GM19043 (cell line): ENCODE results near the gene PPFIA2.

Experiments used
- ATAC-seq: cut with Tn5 transposase; IDR thresholded peaks from one replicate; pipeline ENCODE4 v1.9.1; 2021; ENCODE audit warnings: low read depth; ENCODE audit not compliant: unreplicated experiment

The PPFIA2 gene

GRCh38 chr12:81759190-81760051, at the start of gene PPFIA2:
TSS of gene PPFIA2 (minus strand) at chr12:81759350.
- no peak for ATAC-seq

- ATAC-seq = no peak
Observed at GRCh38 chr12:81800298-81801148, 41.4 kb upstream of the PPFIA2 start.

- no peak for ATAC-seq
Observed at GRCh38 chr12:81798294-81798693, 39.1 kb upstream of the PPFIA2 start.

GRCh38 chr12:81797100-81797499, 38.0 kb upstream of the PPFIA2 start:
- no peak for ATAC-seq

- no peak for ATAC-seq
Observed at GRCh38 chr12:81792666-81793065, 33.5 kb upstream of the PPFIA2 start.

- ATAC-seq = no peak
Observed at GRCh38 chr12:81779216-81779615, 20.1 kb upstream of the PPFIA2 start.

- no peak for ATAC-seq
Observed at GRCh38 chr12:81778719-81779118, 19.6 kb upstream of the PPFIA2 start.

GRCh38 chr12:81758421-81759189, 545 bp downstream of the PPFIA2 start:
- ATAC-seq = no peak

GRCh38 chr12:81757731-81758365, 1.3 kb downstream of the PPFIA2 start:
- no peak for ATAC-seq

GRCh38 chr12:81729781-81730180, 29.4 kb downstream of the PPFIA2 start:
- ATAC-seq = no peak

GRCh38 chr12:81727391-81727790, 31.8 kb downstream of the PPFIA2 start:
- ATAC-seq = no peak

- no peak for ATAC-seq
Observed at GRCh38 chr12:81726634-81727033, 32.5 kb downstream of the PPFIA2 start.

- no peak for ATAC-seq
Observed at GRCh38 chr12:81723361-81723760, 35.8 kb downstream of the PPFIA2 start.

GRCh38 chr12:81722004-81722403, 37.1 kb downstream of the PPFIA2 start:
- no peak for ATAC-seq

- ATAC-seq = no peak
Observed at GRCh38 chr12:81718616-81719015, 40.5 kb downstream of the PPFIA2 start.

GRCh38 chr12:81712536-81712935, 46.6 kb downstream of the PPFIA2 start:
- no peak for ATAC-seq

- ATAC-seq = no peak
Observed at GRCh38 chr12:81705586-81705985, 53.6 kb downstream of the PPFIA2 start.

GRCh38 chr12:81699551-81699950, 59.6 kb downstream of the PPFIA2 start:
- no peak for ATAC-seq

GRCh38 chr12:81692008-81692407, 67.1 kb downstream of the PPFIA2 start:
- ATAC-seq = no peak

GRCh38 chr12:81683881-81684280, 75.3 kb downstream of the PPFIA2 start:
- ATAC-seq = no peak
